Mesenchymal stem cell (in vitro differentiated cells and primary cell): ENCODE measurements around the gene IFRD1. TPM values are rescaled to one million over a fixed set of nuclear protein-coding genes. Genes with fewer than 3 reads are reported as not detected.

ENCODE experiments used
- DNase-seq: peaks from one replicate; pipeline ENCODE4 v3.0.0-alpha.2; 2013
- H2AFZ ChIP-seq: one replicate; pipeline ENCODE4 v1.6.1; 2013; ENCODE audit warnings: low read depth, mild to moderate bottlenecking, control low read depth, inconsistent platforms, low read length, moderate library complexity
- H2AK5ac ChIP-seq: 2 replicates; pipeline ENCODE4 v1.6.1; 2013; ENCODE audit warnings: low read length, moderate library complexity, mild to moderate bottlenecking, inconsistent platforms; ENCODE audit not compliant: severe bottlenecking
- H2BK120ac ChIP-seq: one replicate; pipeline ENCODE4 v1.6.1; 2013; ENCODE audit warnings: low read depth, mild to moderate bottlenecking, inconsistent platforms, low read length, moderate library complexity
- H2BK12ac ChIP-seq, 2 experiments: one replicate each; pipeline ENCODE4 v1.6.1; 2013; ENCODE audit warnings: inconsistent platforms in 2 of 2, low read length in 2 of 2, mild to moderate bottlenecking in 2 of 2, moderate library complexity in 2 of 2, control low read depth in 1 of 2
- H2BK15ac ChIP-seq: one replicate; pipeline ENCODE4 v1.6.1; 2013; ENCODE audit warnings: mild to moderate bottlenecking, low read depth, inconsistent platforms; ENCODE audit not compliant: poor library complexity, severe bottlenecking
- H2BK5ac ChIP-seq: 2 replicates; pipeline ENCODE4 v1.6.1; 2013; ENCODE audit warnings: low read depth, mild to moderate bottlenecking, low read length, control low read depth, inconsistent platforms; ENCODE audit not compliant: poor library complexity, severe bottlenecking
- H3K14ac ChIP-seq, 2 experiments: one replicate each; pipeline ENCODE4 v1.6.1; 2013; ENCODE audit warnings: inconsistent platforms in 2 of 2, low read length in 2 of 2, control low read depth in 1 of 2, mild to moderate bottlenecking in 1 of 2, moderate library complexity in 1 of 2
- H3K18ac ChIP-seq, 2 experiments: one replicate each; pipeline ENCODE4 v1.6.1; 2013; ENCODE audit warnings: inconsistent platforms in 2 of 2, low read length in 2 of 2, control low read depth in 1 of 2, low read depth in 1 of 2, mild to moderate bottlenecking in 1 of 2
- H3K23ac ChIP-seq, 2 experiments: one replicate each; pipeline ENCODE4 v1.6.1; 2013; ENCODE audit warnings: inconsistent platforms in 2 of 2, low read length in 2 of 2, mild to moderate bottlenecking in 2 of 2, moderate library complexity in 2 of 2, control low read depth in 1 of 2
- H3K27ac ChIP-seq: 2 replicates; pipeline ENCODE4 v1.5.1; 2013; ENCODE audit warnings: mild to moderate bottlenecking, moderate library complexity, low read length, control low read depth, inconsistent platforms; ENCODE audit not compliant: poor library complexity, severe bottlenecking
- H3K27me3 ChIP-seq, 2 experiments: 2 replicates each; pipeline versions ENCODE4 v1.6.1 to v1.7.0; 2013; ENCODE audit warnings: low read length in 2 of 2, mild to moderate bottlenecking in 2 of 2, moderate library complexity in 2 of 2, control low read depth in 1 of 2, inconsistent platforms in 1 of 2; ENCODE audit not compliant: control insufficient read depth in 1 of 2, insufficient read depth in 1 of 2
- H3K36me3 ChIP-seq, 2 experiments: 2 replicates each; pipeline versions ENCODE4 v1.6.1 to v1.7.0; 2013; ENCODE audit warnings: low read length in 2 of 2, control low read depth in 1 of 2, inconsistent platforms in 1 of 2, low read depth in 1 of 2, mild to moderate bottlenecking in 1 of 2; ENCODE audit not compliant: insufficient read depth in 2 of 2, control insufficient read depth in 1 of 2
- H3K4ac ChIP-seq, 2 experiments: one replicate each; pipeline ENCODE4 v1.6.1; 2013; ENCODE audit warnings: inconsistent platforms in 2 of 2, low read length in 2 of 2, mild to moderate bottlenecking in 2 of 2, moderate library complexity in 2 of 2, control low read depth in 1 of 2, low read depth in 1 of 2
- H3K4me1 ChIP-seq: 2 replicates; pipeline ENCODE4 v1.6.1; 2013; ENCODE audit warnings: low read depth, low read length, control low read depth; ENCODE audit not compliant: control insufficient read depth, insufficient read depth
- H3K4me2 ChIP-seq: 2 replicates; pipeline ENCODE4 v1.6.1; 2013; ENCODE audit warnings: low read length, mild to moderate bottlenecking, inconsistent platforms; ENCODE audit not compliant: poor library complexity, severe bottlenecking
- H3K4me3 ChIP-seq, 2 experiments: 2 replicates each; pipeline versions ENCODE4 v1.5.1 to v1.7.0; 2013; ENCODE audit warnings: low read length in 2 of 2, mild to moderate bottlenecking in 2 of 2, control low read depth in 1 of 2, low read depth in 1 of 2; ENCODE audit not compliant: insufficient read depth in 1 of 2
- H3K79me1 ChIP-seq: replicated peaks from 2 replicates; pipeline ENCODE4 v1.6.1; 2013; ENCODE audit warnings: mild to moderate bottlenecking, control low read depth, low read length, inconsistent platforms; ENCODE audit not compliant: poor library complexity, severe bottlenecking
- H3K9ac ChIP-seq: 2 replicates; pipeline ENCODE4 v1.7.0; 2013; ENCODE audit warnings: mild to moderate bottlenecking, low read length, moderate library complexity
- H3K9me3 ChIP-seq: 2 replicates; pipeline ENCODE4 v1.7.0; 2013; ENCODE audit warnings: mild to moderate bottlenecking, low read length; ENCODE audit not compliant: control insufficient read depth
- H4K8ac ChIP-seq: one replicate; pipeline ENCODE4 v1.6.1; 2013; ENCODE audit warnings: inconsistent platforms, mild to moderate bottlenecking, low read length, moderate library complexity
- H4K91ac ChIP-seq: one replicate; pipeline ENCODE4 v1.6.1; 2013; ENCODE audit warnings: mild to moderate bottlenecking, low read length, inconsistent platforms
- WGBS: methylation state at CpG from one replicate; pipeline ENCODE4 v1.1.7; 2013; ENCODE audit warnings: mixed read lengths; 5-methylcytosine and 5-hydroxymethylcytosine counted together
- polyA plus RNA-seq, 2 experiments: library from polyadenylated mRNA; stranded (reverse); fragments of 200-250 nt; gene quantifications; one replicate each; pipeline ENCODE4 v1.2.3, GENCODE V29; 2013

The IFRD1 gene, protein sequence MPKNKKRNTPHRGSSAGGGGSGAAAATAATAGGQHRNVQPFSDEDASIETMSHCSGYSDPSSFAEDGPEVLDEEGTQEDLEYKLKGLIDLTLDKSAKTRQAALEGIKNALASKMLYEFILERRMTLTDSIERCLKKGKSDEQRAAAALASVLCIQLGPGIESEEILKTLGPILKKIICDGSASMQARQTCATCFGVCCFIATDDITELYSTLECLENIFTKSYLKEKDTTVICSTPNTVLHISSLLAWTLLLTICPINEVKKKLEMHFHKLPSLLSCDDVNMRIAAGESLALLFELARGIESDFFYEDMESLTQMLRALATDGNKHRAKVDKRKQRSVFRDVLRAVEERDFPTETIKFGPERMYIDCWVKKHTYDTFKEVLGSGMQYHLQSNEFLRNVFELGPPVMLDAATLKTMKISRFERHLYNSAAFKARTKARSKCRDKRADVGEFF
- polyA plus RNA-seq (2013, experiment 1 of 2), result 25.6 TPM
- polyA plus RNA-seq (2013, experiment 2 of 2), result 26.0 TPM

DNA sequence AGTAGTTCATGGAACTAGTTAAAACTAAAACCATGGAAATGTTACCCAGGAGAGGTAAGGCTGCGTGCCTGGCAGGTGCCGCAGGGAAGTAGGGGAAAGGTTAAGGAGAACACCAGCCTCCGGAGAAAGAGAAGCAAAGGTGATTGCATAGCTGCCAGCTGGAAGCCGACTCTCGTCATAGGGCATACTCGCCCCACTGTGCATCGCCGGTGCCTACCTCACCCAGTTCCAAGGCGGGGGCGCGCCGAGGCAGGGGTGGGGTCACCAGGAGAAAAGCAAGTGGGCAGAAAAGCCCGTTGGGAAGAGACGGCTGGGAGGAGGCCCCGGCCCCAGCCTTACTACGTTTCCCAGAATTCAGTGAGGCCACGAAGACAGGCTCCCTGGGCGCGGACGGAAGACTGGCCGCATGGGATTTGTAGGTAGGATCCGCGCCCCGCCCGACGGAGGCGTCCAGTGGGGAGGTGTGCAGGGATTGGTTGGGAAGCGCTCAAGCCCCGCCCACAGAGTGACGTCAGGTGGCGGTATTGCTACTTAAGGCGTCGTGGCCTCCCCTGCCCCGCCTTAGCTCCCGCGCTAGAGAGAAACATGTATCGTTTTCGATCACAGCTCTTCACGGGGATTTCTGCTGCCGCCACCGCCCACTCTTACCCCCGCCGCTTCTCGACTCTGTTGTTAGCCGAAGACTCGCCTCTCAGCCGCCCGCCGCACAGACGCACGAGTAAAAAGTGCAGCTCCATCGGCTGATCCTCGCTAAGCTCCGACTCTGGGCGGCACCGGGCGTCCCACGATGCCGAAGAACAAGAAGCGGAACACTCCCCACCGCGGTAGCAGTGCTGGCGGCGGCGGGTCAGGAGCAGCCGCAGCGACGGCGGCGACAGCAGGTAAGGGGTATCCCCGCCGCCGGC, at the start of gene IFRD1:
Gene IFRD1 (plus strand): TSS at position 559 of the 905 bp plus-strand sequence. CDS start 229 bp downstream, at position 788.
- peaks cover 3% of the 10 kb centered on the region for H3K4me1 ChIP-seq
- H3K4me3 ChIP-seq, result peak within 1 kb of the TSS; percentile 95 to 96
- H4K91ac ChIP-seq, result peak within 1 kb of the TSS; percentile 75
- peak within 1 kb of the TSS in 1 of 2 experiments; percentile 99 for H3K14ac ChIP-seq
- H2BK15ac ChIP-seq, result peak within 1 kb of the TSS; percentile 86
- H3K9me3 ChIP-seq, result no peaks in the 10 kb centered on the region
- no peaks in the 10 kb centered on the region for H3K79me1 ChIP-seq
- peak within 1 kb of the TSS; percentile 66 for H2BK120ac ChIP-seq
- H3K23ac ChIP-seq, result peak within 1 kb of the TSS in 1 of 2 experiments; percentile 98
- H3K9ac ChIP-seq, result peak within 1 kb of the TSS; percentile 99
- no peak within 1 kb of the TSS for H2AK5ac ChIP-seq
- peak within 1 kb of the TSS; percentile 92 to 100 for H3K18ac ChIP-seq
- under 1% methylated on average over 67 of the region's 73 CpGs for WGBS
- H2BK5ac ChIP-seq, result peak within 1 kb of the TSS; percentile 39
- peak within 1 kb of the TSS; percentile 81 for H4K8ac ChIP-seq
- peak within 1 kb of the TSS in 1 of 2 experiments; percentile 34 for H2BK12ac ChIP-seq
- peak within 1 kb of the TSS; percentile 94 for H3K4me2 ChIP-seq
- DNase-seq, result peak; percentile 98
- H3K36me3 ChIP-seq, result no peaks in the 10 kb centered on the region
- peak within 1 kb of the TSS; percentile 88 to 99 for H3K4ac ChIP-seq
- H3K27ac ChIP-seq, result peak within 1 kb of the TSS; percentile 80
- H3K27me3 ChIP-seq, result no peaks in the 10 kb centered on the region
- peak within 1 kb of the TSS; percentile 97 for H2AFZ ChIP-seq

GRCh38 chr7:112404321-112404720, 45.9 kb upstream of the IFRD1 start:
- no peak overlapping the region for H3K18ac ChIP-seq
- no peak overlapping the region for H4K91ac ChIP-seq

DNA sequence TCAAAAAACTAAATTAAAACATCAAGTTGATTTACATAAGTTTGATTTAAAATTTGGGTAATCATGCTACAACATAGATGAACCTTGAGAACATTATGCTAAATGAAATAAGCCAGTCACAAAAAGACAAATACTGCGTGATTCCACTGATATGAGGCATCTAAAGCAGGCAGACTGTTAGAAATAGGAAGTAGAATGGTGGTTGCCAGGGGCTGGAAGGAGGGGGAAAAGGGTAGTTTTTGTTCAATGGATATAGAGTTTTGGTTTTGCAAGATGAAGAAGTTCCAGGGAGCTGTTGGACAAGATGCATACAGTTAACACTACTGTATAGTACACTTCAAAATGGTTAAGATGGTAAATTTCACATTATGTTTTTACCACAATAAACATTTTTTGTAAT, 45.0 kb upstream of the IFRD1 start:
- DNase-seq, result no peak
- no peak overlapping the region for H2AK5ac ChIP-seq
- H3K27ac ChIP-seq, result no peak overlapping the region
- no peak overlapping the region for H3K4ac ChIP-seq
- no peak overlapping the region for H3K4me2 ChIP-seq
- no peak overlapping the region for H2BK120ac ChIP-seq
- no peaks in the 10 kb centered on the region for H3K9me3 ChIP-seq
- no peak overlapping the region for H4K8ac ChIP-seq
- H3K18ac ChIP-seq, result no peak overlapping the region
- no peaks in the 10 kb centered on the region for H3K4me1 ChIP-seq
- no peak overlapping the region for H3K23ac ChIP-seq
- H3K14ac ChIP-seq, result no peak overlapping the region
- no peak overlapping the region for H2BK15ac ChIP-seq
- WGBS, result 91% methylated on average over 1 of the region's 1 CpG
- no peak overlapping the region for H3K4me3 ChIP-seq
- no peak overlapping the region for H2BK12ac ChIP-seq
- H4K91ac ChIP-seq, result no peak overlapping the region
- H3K36me3 ChIP-seq, result no peaks in the 10 kb centered on the region
- H3K27me3 ChIP-seq, result no peaks in the 10 kb centered on the region
- no peak overlapping the region for H3K9ac ChIP-seq
- no peaks in the 10 kb centered on the region for H3K79me1 ChIP-seq
- H2BK5ac ChIP-seq, result no peak overlapping the region
- H2AFZ ChIP-seq, result no peak overlapping the region

More at GRCh38 chr7:112404321-112404720, 45.9 kb upstream of the IFRD1 start:
- no peak overlapping the region for H2BK12ac ChIP-seq
- no peaks in the 10 kb centered on the region for H3K79me1 ChIP-seq
- H4K8ac ChIP-seq, result no peak overlapping the region
- H3K27ac ChIP-seq, result no peak overlapping the region
- H3K4me2 ChIP-seq, result no peak overlapping the region
- no peaks in the 10 kb centered on the region for H3K4me1 ChIP-seq
- no peak overlapping the region for H2BK15ac ChIP-seq
- no peaks in the 10 kb centered on the region for H3K27me3 ChIP-seq
- H3K14ac ChIP-seq, result no peak overlapping the region
- H3K4ac ChIP-seq, result no peak overlapping the region
- H3K9ac ChIP-seq, result no peak overlapping the region
- no peaks in the 10 kb centered on the region for H3K9me3 ChIP-seq
- no peak overlapping the region for H3K23ac ChIP-seq
- no peak overlapping the region for H2BK5ac ChIP-seq
- DNase-seq, result no peak
- H3K4me3 ChIP-seq, result no peak overlapping the region
- H3K36me3 ChIP-seq, result no peaks in the 10 kb centered on the region
- no peak overlapping the region for H2BK120ac ChIP-seq
- no peak overlapping the region for H2AK5ac ChIP-seq
- H2AFZ ChIP-seq, result no peak overlapping the region

DNA sequence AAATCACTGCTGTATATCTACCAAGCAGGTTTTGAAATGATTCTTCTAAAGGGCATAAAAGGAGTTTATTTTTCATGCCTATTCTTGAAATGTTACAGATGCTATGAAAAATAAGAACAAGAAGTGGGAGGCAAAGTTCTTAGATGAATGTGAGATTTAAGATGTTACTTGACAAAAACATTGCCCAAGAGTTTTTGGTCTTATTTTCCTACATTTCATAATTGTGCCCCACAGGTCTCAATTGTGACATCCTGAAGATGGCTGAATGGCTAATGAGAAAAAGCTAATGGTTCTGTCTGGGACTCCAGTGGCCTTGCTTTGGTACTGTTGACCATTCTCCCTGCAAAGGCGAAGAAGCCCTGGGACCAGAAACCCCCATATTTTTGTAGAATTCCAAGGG, 43.0 kb upstream of the IFRD1 start:
- H3K9me3 ChIP-seq, result no peaks in the 10 kb centered on the region
- H3K4ac ChIP-seq, result no peak overlapping the region
- H2AFZ ChIP-seq, result no peak overlapping the region
- H3K4me2 ChIP-seq, result no peak overlapping the region
- 100% methylated on average over 1 of the region's 1 CpG for WGBS
- H2BK5ac ChIP-seq, result no peak overlapping the region
- no peak overlapping the region for H3K14ac ChIP-seq
- H2AK5ac ChIP-seq, result no peak overlapping the region
- H3K27me3 ChIP-seq, result no peaks in the 10 kb centered on the region
- no peak overlapping the region for H3K4me3 ChIP-seq
- no peaks in the 10 kb centered on the region for H3K79me1 ChIP-seq
- no peak overlapping the region for H3K23ac ChIP-seq
- H2BK15ac ChIP-seq, result no peak overlapping the region
- no peak for DNase-seq
- no peaks in the 10 kb centered on the region for H3K4me1 ChIP-seq
- no peak overlapping the region for H2BK12ac ChIP-seq
- no peaks in the 10 kb centered on the region for H3K36me3 ChIP-seq
- no peak overlapping the region for H3K27ac ChIP-seq
- H2BK120ac ChIP-seq, result no peak overlapping the region
- no peak overlapping the region for H4K8ac ChIP-seq
- no peak overlapping the region for H4K91ac ChIP-seq
- H3K18ac ChIP-seq, result no peak overlapping the region
- no peak overlapping the region for H3K9ac ChIP-seq
